ENCODE data around the gene RFX4. TPM values are rescaled to one million over a fixed set of nuclear protein-coding genes. Genes with fewer than 3 reads are reported as not detected.
A peak's percentile ranks its signal among the peaks of the same experiment; 100 is the strongest.

RFX4 gene
- total RNA-seq, 1 experiment from 2014 or later, result not detected

GRCh38 chr12:106632797-106633450 lies 50.1 kb downstream of the RFX4 start (continued):
- TF ChIP-seq SP1 (IDR thresholded peaks at IDR 0.05; ENCODE audit: low read depth), result peak; percentile 31; the same call in 1 of the 2 replicates
- TF ChIP-seq SIN3A (IDR thresholded peaks at IDR 0.05; ENCODE audit: low read depth), result no peak
- TF ChIP-seq REST (IDR thresholded peaks at IDR 0.05; ENCODE audit: low read depth), result no peak
- peak; percentile 56; the same call in 1 of the 2 replicates for TF ChIP-seq CBX3 (IDR thresholded peaks at IDR 0.05; ENCODE audit: low read depth)
- TF ChIP-seq ELF1 (IDR thresholded peaks at IDR 0.05; ENCODE audit: borderline replicate concordance, low read depth), result no peak
- TF ChIP-seq ZFX (IDR thresholded peaks at IDR 0.05), result no peak
- peak; percentile 54 for TF ChIP-seq FOSL1 (IDR thresholded peaks at IDR 0.05; ENCODE audit: low read depth)
- no peak for TF ChIP-seq CTCF (IDR thresholded peaks at IDR 0.05 in 2 of 3, conservative IDR thresholded peaks at IDR 0.05 in 1 of 3; ENCODE audit: borderline replicate concordance in 1 of 3, insufficient read depth in 1 of 3, low read depth in 2 of 3, low read length in 2 of 3)

- no peaks in the 10 kb centered on the region for H3K79me2 ChIP-seq (ENCODE audit: insufficient read depth, low read length)
- H4K20me1 ChIP-seq (ENCODE audit: insufficient read depth), result no peaks in the 10 kb centered on the region
- no peak overlapping the region for H3K27ac ChIP-seq (ENCODE audit: low read depth, low read length)
- no peaks in the 10 kb centered on the region for H3K9me2 ChIP-seq (ENCODE audit: insufficient read depth)
- H3K36me3 ChIP-seq (ENCODE audit: control insufficient read depth in 1 of 2, insufficient read depth in 2 of 2, low read length in 2 of 2), result no peaks in the 10 kb centered on the region
- peak overlapping the region in 1 of 2 experiments; percentile 17; a peak in 1 of 4 replicates for H3K4me3 ChIP-seq (replicated peaks in 1 of 2; ENCODE audit: low read depth in 1 of 2, low read length in 2 of 2)
- peak overlapping the region; percentile 67 for H3K4me2 ChIP-seq (ENCODE audit: low read length)
- CTCF ChIA-PET, result no interaction called here
- no peak overlapping the region for H3K9ac ChIP-seq (ENCODE audit: low read length)
- ATAC-seq (peak; percentile 28; the same call in 1 of the 2 replicates), DNase-seq (ENCODE audit: low read depth, low spot score) (no peak)
- RAD21 ChIA-PET (ENCODE audit: low non-redundant PET in 1 of 2, low total read pairs in 2 of 2, uncharacterized antibody in 2 of 2, unreplicated experiment in 2 of 2), result no interaction called here
- POLR2A ChIA-PET, result no interaction called here
- no peaks in the 10 kb centered on the region for H3K27me3 ChIP-seq (ENCODE audit: insufficient read depth, low read length)
- H3K4me1 ChIP-seq (ENCODE audit: control insufficient read depth in 1 of 2, insufficient read depth in 2 of 2, low read length in 2 of 2), result peaks cover 22 to 35% of the 10 kb centered on the region in 2 experiments
- H3K9me3 ChIP-seq (ENCODE audit: control insufficient read depth in 1 of 2, insufficient read depth in 1 of 2, low read depth in 1 of 2, low read length in 2 of 2), result no peaks in the 10 kb centered on the region
- no peak overlapping the region for H2AFZ ChIP-seq (ENCODE audit: low read depth, low read length, poor library complexity, severe bottlenecking)
- no TSS peak for BruUV-seq (replicated peaks)
- intact Hi-C loops (cut with micrococcal nuclease), result no loop called here
- no peak for TF ChIP-seq ZNF274 (IDR thresholded peaks at IDR 0.05; ENCODE audit: low read depth, low read length)
- TF ChIP-seq CTCF (IDR thresholded peaks at IDR 0.05 in 2 of 3, conservative IDR thresholded peaks at IDR 0.05 in 1 of 3; ENCODE audit: borderline replicate concordance in 1 of 3, insufficient read depth in 1 of 3, low read depth in 2 of 3, low read length in 2 of 3), result no peak
- TF ChIP-seq ELF1 (IDR thresholded peaks at IDR 0.05; ENCODE audit: borderline replicate concordance, low read depth), result no peak
- TF ChIP-seq TCF7L2 (IDR thresholded peaks at IDR 0.05; ENCODE audit: borderline replicate concordance, extremely low read depth, insufficient read depth, insufficient read length), result no peak
- no peak for TF ChIP-seq SRF (IDR thresholded peaks at IDR 0.05; ENCODE audit: low read depth)
- TF ChIP-seq ATF3 (IDR thresholded peaks at IDR 0.05), result no peak
These were observed 50.6 kb downstream of the RFX4 start for GRCh38 chr12:106633451-106633823.

All from HCT116 (cell line).